ENCODE measurements around the gene ASAP3. TPM values are rescaled to one million over a fixed set of nuclear protein-coding genes. Genes with fewer than 3 reads are reported as not detected.

Gene ASAP3
- total RNA-seq, 1 donor from 2014 or later: 37.6 TPM

- no peak for DNase-seq (ENCODE audit: low spot score)
Measured at GRCh38 chr1:23478896-23479665, 4.9 kb downstream of the ASAP3 start.

- DNase-seq (ENCODE audit: low spot score): no peak
Measured at GRCh38 chr1:23477359-23478144, 6.4 kb downstream of the ASAP3 start.

GRCh38 chr1:23475641-23476040 is 8.3 kb downstream of the ASAP3 start:
- no peak for DNase-seq (ENCODE audit: low spot score)

- DNase-seq (ENCODE audit: low spot score): no peak
Measured at GRCh38 chr1:23475134-23475628, 8.8 kb downstream of the ASAP3 start.

- no peak for DNase-seq (ENCODE audit: low spot score)
Measured at GRCh38 chr1:23473037-23473800, 10.8 kb downstream of the ASAP3 start.

- DNase-seq (ENCODE audit: low spot score): no peak
Measured at GRCh38 chr1:23472351-23473036, 11.5 kb downstream of the ASAP3 start.

- DNase-seq (ENCODE audit: low spot score): no peak
Measured at GRCh38 chr1:23471473-23472075, 12.4 kb downstream of the ASAP3 start.

GRCh38 chr1:23470282-23471070 is 13.5 kb downstream of the ASAP3 start:
- no peak for DNase-seq (ENCODE audit: low spot score)

- no peak for DNase-seq (ENCODE audit: low spot score)
Measured at GRCh38 chr1:23469372-23469982, 14.5 kb downstream of the ASAP3 start.

- DNase-seq (ENCODE audit: low spot score): no peak
Measured at GRCh38 chr1:23466423-23466989, 17.5 kb downstream of the ASAP3 start.

- DNase-seq (ENCODE audit: low spot score): no peak
Measured at GRCh38 chr1:23463286-23463685, 20.7 kb downstream of the ASAP3 start.

- DNase-seq (ENCODE audit: low spot score): no peak
Measured at GRCh38 chr1:23462766-23463165, 21.2 kb downstream of the ASAP3 start.

- no peak for DNase-seq (ENCODE audit: low spot score)
Measured at GRCh38 chr1:23461050-23461449, 22.9 kb downstream of the ASAP3 start.

GRCh38 chr1:23460519-23460918 is 23.5 kb downstream of the ASAP3 start:
- DNase-seq (ENCODE audit: low spot score): no peak

- DNase-seq (ENCODE audit: low spot score): no peak
Measured at GRCh38 chr1:23459338-23459757, 24.6 kb downstream of the ASAP3 start.

- DNase-seq (ENCODE audit: low spot score): no peak
Measured at GRCh38 chr1:23456226-23456625, 27.8 kb downstream of the ASAP3 start.

GRCh38 chr1:23453455-23454000 is 30.5 kb downstream of the ASAP3 start:
- DNase-seq (ENCODE audit: low spot score): no peak

- DNase-seq (ENCODE audit: low spot score): no peak
Measured at GRCh38 chr1:23452011-23452411, 32.0 kb downstream of the ASAP3 start.

- DNase-seq (ENCODE audit: low spot score): no peak
Measured at GRCh38 chr1:23451441-23451840, 32.5 kb downstream of the ASAP3 start.
